Osteoblast (primary cell): Measurements from ENCODE around the gene ITGA3. TPM values are rescaled to one million over a fixed set of nuclear protein-coding genes. Genes with fewer than 3 reads are reported as not detected.

Source experiments
- DNase-seq: peaks from one replicate; pipeline ENCODE4 v3.0.0; 2011; ENCODE audit warnings: low spot score, mixed read lengths; ENCODE audit not compliant: insufficient read length; ENCODE audit errors: missing footprints
- H2AFZ ChIP-seq: 2 replicates; pipeline ENCODE4 v1.6.0; 2011; ENCODE audit warnings: mild to moderate bottlenecking, low read length
- H3K27ac ChIP-seq: 2 replicates; pipeline ENCODE4 v1.5.1; 2011; ENCODE audit warnings: mild to moderate bottlenecking, low read depth, low read length, moderate library complexity
- H3K27me3 ChIP-seq: 2 replicates; pipeline ENCODE4 v1.6.0; 2012; ENCODE audit warnings: mild to moderate bottlenecking, control low read depth, inconsistent platforms, low read length, moderate library complexity; ENCODE audit not compliant: insufficient read depth
- H3K36me3 ChIP-seq: 2 replicates; pipeline ENCODE4 v1.5.1; 2011; ENCODE audit warnings: mild to moderate bottlenecking, low read length, control low read depth, moderate library complexity; ENCODE audit not compliant: insufficient read depth
- H3K4me1 ChIP-seq: 2 replicates; pipeline ENCODE4 v1.5.1; 2011; ENCODE audit warnings: mild to moderate bottlenecking, low read length, control low read depth, moderate library complexity; ENCODE audit not compliant: insufficient read depth
- H3K4me2 ChIP-seq: 2 replicates; pipeline ENCODE4 v1.6.0; 2011; ENCODE audit warnings: mild to moderate bottlenecking, low read length; ENCODE audit not compliant: insufficient read depth
- H3K4me3 ChIP-seq: fragments of 200-600 bp; sonication (generic); 3 replicates; pipeline ENCODE4 v1.5.1; 2012; ENCODE audit warnings: mild to moderate bottlenecking, low read length, inconsistent platforms; ENCODE audit not compliant: insufficient read depth
- H3K79me2 ChIP-seq: 2 replicates; pipeline ENCODE4 v1.6.0; 2012; ENCODE audit warnings: mild to moderate bottlenecking, low read length, control low read depth, inconsistent platforms; ENCODE audit not compliant: insufficient read depth
- H3K9me3 ChIP-seq: 2 replicates; pipeline ENCODE4 v1.5.1; 2011; ENCODE audit warnings: low read depth, low read length, control low read depth
- H4K20me1 ChIP-seq: 2 replicates; pipeline ENCODE4 v1.6.0; 2012; ENCODE audit warnings: mild to moderate bottlenecking, low read length, control low read depth; ENCODE audit not compliant: insufficient read depth
- total RNA-seq: library from RNA; depleted of rRNA; stranded (reverse); fragments of >200 nt; gene quantifications from 2 replicates; pipeline ENCODE4 v1.2.3, GENCODE V29; 2012
- TF ChIP-seq, protein P1 (sequence below): IDR thresholded peaks from 2 replicates; pipeline ENCODE4 v1.5.1; 2011; ENCODE audit warnings: mild to moderate bottlenecking, low read depth, low read length, moderate library complexity; ENCODE audit errors: extremely low read depth

ITGA3 gene
- total RNA-seq, 1 donor, result 81.4 TPM

DNA sequence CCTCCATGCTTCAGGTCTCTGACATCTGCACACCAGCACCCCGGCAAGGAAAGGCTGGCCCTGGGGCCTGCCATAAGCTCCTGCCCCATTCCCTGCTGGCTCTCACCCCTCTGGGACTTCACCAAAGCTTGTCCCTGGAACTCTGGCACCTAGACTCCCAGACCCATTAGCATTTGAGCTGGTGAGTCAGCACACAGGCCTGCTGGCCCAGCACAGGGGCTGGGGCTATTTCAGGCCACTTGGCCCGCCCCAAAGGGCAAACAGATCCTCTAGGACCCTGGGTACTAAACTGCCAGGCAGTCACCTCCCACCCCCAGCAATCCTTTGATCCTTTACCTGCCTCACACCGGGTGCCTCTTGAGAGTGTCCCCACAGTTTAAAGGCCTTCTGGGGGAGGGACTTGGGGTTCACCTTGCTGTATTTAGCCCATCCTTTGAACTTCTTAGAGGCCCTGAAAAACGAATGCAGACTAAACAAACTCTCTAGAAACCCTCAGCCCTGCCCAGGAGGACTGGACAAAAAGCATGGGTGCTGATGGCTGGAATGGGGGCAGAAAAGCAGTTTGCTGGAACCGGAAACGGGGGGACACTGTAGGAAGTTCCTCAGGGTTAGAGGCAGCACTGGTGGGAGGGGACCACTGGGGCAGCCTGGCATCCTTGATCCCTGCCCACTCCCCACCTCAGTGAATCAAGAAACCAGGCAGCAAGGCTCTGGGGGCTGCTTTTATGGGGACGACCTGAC is 77.3 kb downstream of the ITGA3 start:
- no peak overlapping the region for H2AFZ ChIP-seq
- H3K79me2 ChIP-seq, result peaks cover 9% of the 10 kb centered on the region
- no peak overlapping the region for H3K27ac ChIP-seq
- no peak overlapping the region for H3K4me2 ChIP-seq
- H3K27me3 ChIP-seq, result no peaks in the 10 kb centered on the region
- TF ChIP-seq, protein P1, sequence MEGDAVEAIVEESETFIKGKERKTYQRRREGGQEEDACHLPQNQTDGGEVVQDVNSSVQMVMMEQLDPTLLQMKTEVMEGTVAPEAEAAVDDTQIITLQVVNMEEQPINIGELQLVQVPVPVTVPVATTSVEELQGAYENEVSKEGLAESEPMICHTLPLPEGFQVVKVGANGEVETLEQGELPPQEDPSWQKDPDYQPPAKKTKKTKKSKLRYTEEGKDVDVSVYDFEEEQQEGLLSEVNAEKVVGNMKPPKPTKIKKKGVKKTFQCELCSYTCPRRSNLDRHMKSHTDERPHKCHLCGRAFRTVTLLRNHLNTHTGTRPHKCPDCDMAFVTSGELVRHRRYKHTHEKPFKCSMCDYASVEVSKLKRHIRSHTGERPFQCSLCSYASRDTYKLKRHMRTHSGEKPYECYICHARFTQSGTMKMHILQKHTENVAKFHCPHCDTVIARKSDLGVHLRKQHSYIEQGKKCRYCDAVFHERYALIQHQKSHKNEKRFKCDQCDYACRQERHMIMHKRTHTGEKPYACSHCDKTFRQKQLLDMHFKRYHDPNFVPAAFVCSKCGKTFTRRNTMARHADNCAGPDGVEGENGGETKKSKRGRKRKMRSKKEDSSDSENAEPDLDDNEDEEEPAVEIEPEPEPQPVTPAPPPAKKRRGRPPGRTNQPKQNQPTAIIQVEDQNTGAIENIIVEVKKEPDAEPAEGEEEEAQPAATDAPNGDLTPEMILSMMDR, result no peak
- DNase-seq, result peak; percentile 99
- peaks cover 34% of the 10 kb centered on the region for H3K36me3 ChIP-seq
- H3K4me1 ChIP-seq, result peaks cover 21% of the 10 kb centered on the region
- H3K4me3 ChIP-seq, result no peak overlapping the region
- H4K20me1 ChIP-seq, result peaks cover 37% of the 10 kb centered on the region
- H3K9me3 ChIP-seq, result no peaks in the 10 kb centered on the region

DNA sequence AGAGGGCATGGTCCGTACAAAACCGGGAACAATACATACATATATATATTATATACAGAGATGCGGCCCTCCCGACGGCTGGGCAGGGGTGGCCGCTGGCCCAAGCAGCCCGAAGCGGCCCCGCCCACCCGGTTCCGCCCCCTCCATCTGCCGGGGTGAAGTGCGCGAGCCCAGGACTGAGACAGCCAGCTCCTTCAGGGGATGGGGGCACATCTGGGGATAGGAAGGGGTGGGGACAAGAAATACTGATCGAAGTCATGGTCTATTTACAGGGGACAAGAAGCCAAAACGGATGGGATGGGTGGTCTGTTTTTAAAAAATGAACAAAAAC is 77.8 kb downstream of the ITGA3 start:
- H3K4me2 ChIP-seq, result no peak overlapping the region
- H2AFZ ChIP-seq, result no peak overlapping the region
- TF ChIP-seq, protein P1, result no peak
- no peaks in the 10 kb centered on the region for H3K9me3 ChIP-seq
- no peak overlapping the region for H3K4me3 ChIP-seq
- H3K79me2 ChIP-seq, result peaks cover 10% of the 10 kb centered on the region
- H4K20me1 ChIP-seq, result peaks cover 41% of the 10 kb centered on the region
- DNase-seq, result peak; percentile 90
- H3K36me3 ChIP-seq, result peaks cover 40% of the 10 kb centered on the region
- no peaks in the 10 kb centered on the region for H3K27me3 ChIP-seq
- H3K27ac ChIP-seq, result no peak overlapping the region
- H3K4me1 ChIP-seq, result peaks cover 21% of the 10 kb centered on the region

DNA sequence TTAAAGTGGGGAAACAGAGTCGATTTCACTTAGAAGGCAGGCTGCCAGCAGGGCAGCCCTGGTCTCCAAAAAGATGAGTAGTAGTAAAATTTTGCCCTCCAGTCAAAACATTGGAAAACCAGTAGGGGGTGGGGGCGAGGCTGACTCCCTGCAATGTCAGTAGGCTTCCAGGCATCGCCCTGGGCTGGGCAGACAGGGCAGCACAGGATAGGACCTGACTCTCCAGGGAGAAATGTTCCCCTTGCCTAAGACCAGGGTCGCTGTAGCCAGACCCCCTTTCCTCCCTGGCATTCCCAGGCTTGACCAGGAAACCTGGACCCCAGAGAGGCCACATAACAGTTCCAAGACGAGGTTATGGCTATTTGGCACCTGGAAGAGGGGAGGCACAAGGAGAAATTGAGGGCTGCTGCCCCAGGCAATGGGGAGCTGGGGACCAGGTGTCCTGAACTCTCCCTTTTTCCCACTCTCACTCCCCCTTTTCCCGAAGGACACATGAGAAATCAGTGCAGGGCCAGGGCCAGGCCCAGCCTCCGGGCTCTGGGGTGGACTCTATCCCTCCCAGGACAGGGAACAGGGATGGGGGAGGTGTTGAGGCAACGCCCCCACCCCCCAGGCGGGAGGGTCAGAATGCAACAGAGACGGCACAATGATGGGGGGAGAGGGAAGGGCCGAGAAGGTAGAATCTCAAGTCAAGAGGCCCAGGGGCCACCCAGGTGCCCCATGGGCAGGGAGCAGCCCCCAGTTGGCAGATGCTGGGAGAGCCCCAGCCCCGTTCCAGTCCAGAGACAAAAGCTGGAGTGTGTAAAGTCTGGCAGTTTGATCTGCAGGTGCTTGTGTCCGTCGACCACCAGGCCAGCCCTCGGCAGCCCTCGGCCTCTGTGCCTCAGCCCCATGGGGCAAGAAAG is 78.5 kb downstream of the ITGA3 start:
- no peak overlapping the region for H3K27ac ChIP-seq
- peaks cover 16% of the 10 kb centered on the region for H3K79me2 ChIP-seq
- DNase-seq, result peak; percentile 94
- H3K4me3 ChIP-seq, result no peak overlapping the region
- H3K36me3 ChIP-seq, result peaks cover 47% of the 10 kb centered on the region
- no peak overlapping the region for H2AFZ ChIP-seq
- H3K27me3 ChIP-seq, result no peaks in the 10 kb centered on the region
- TF ChIP-seq, protein P1, result peak; percentile 6
- no peak overlapping the region for H3K4me2 ChIP-seq
- H3K9me3 ChIP-seq, result no peaks in the 10 kb centered on the region
- H3K4me1 ChIP-seq, result peaks cover 21% of the 10 kb centered on the region
- H4K20me1 ChIP-seq, result peaks cover 48% of the 10 kb centered on the region
